Mesenchymal stem cell (in vitro differentiated cells and primary cell): ENCODE results near the gene DGKZ.

Source experiments
- DNase-seq: peaks from one replicate; pipeline ENCODE4 v3.0.0-alpha.2; 2013
- H2AFZ ChIP-seq: one replicate; pipeline ENCODE4 v1.6.1; 2013; ENCODE audit warnings: low read depth, mild to moderate bottlenecking, control low read depth, inconsistent platforms, low read length, moderate library complexity
- H2AK5ac ChIP-seq: 2 replicates; pipeline ENCODE4 v1.6.1; 2013; ENCODE audit warnings: low read length, moderate library complexity, mild to moderate bottlenecking, inconsistent platforms; ENCODE audit not compliant: severe bottlenecking
- H2BK120ac ChIP-seq: one replicate; pipeline ENCODE4 v1.6.1; 2013; ENCODE audit warnings: low read depth, mild to moderate bottlenecking, inconsistent platforms, low read length, moderate library complexity
- H2BK12ac ChIP-seq, 2 experiments: one replicate each; pipeline ENCODE4 v1.6.1; 2013; ENCODE audit warnings: inconsistent platforms in 2 of 2, low read length in 2 of 2, mild to moderate bottlenecking in 2 of 2, moderate library complexity in 2 of 2, control low read depth in 1 of 2
- H2BK15ac ChIP-seq: one replicate; pipeline ENCODE4 v1.6.1; 2013; ENCODE audit warnings: mild to moderate bottlenecking, low read depth, inconsistent platforms; ENCODE audit not compliant: poor library complexity, severe bottlenecking
- H2BK5ac ChIP-seq: 2 replicates; pipeline ENCODE4 v1.6.1; 2013; ENCODE audit warnings: low read depth, mild to moderate bottlenecking, low read length, control low read depth, inconsistent platforms; ENCODE audit not compliant: poor library complexity, severe bottlenecking
- H3K14ac ChIP-seq, 2 experiments: one replicate each; pipeline ENCODE4 v1.6.1; 2013; ENCODE audit warnings: inconsistent platforms in 2 of 2, low read length in 2 of 2, control low read depth in 1 of 2, mild to moderate bottlenecking in 1 of 2, moderate library complexity in 1 of 2
- H3K18ac ChIP-seq, 2 experiments: one replicate each; pipeline ENCODE4 v1.6.1; 2013; ENCODE audit warnings: inconsistent platforms in 2 of 2, low read length in 2 of 2, control low read depth in 1 of 2, low read depth in 1 of 2, mild to moderate bottlenecking in 1 of 2
- H3K23ac ChIP-seq, 2 experiments: one replicate each; pipeline ENCODE4 v1.6.1; 2013; ENCODE audit warnings: inconsistent platforms in 2 of 2, low read length in 2 of 2, mild to moderate bottlenecking in 2 of 2, moderate library complexity in 2 of 2, control low read depth in 1 of 2
- H3K27ac ChIP-seq: 2 replicates; pipeline ENCODE4 v1.5.1; 2013; ENCODE audit warnings: mild to moderate bottlenecking, moderate library complexity, low read length, control low read depth, inconsistent platforms; ENCODE audit not compliant: poor library complexity, severe bottlenecking
- H3K27me3 ChIP-seq, 2 experiments: 2 replicates each; pipeline versions ENCODE4 v1.6.1 to v1.7.0; 2013; ENCODE audit warnings: low read length in 2 of 2, mild to moderate bottlenecking in 2 of 2, moderate library complexity in 2 of 2, control low read depth in 1 of 2, inconsistent platforms in 1 of 2; ENCODE audit not compliant: control insufficient read depth in 1 of 2, insufficient read depth in 1 of 2
- H3K36me3 ChIP-seq, 2 experiments: 2 replicates each; pipeline versions ENCODE4 v1.6.1 to v1.7.0; 2013; ENCODE audit warnings: low read length in 2 of 2, control low read depth in 1 of 2, inconsistent platforms in 1 of 2, low read depth in 1 of 2, mild to moderate bottlenecking in 1 of 2; ENCODE audit not compliant: insufficient read depth in 2 of 2, control insufficient read depth in 1 of 2
- H3K4ac ChIP-seq, 2 experiments: one replicate each; pipeline ENCODE4 v1.6.1; 2013; ENCODE audit warnings: inconsistent platforms in 2 of 2, low read length in 2 of 2, mild to moderate bottlenecking in 2 of 2, moderate library complexity in 2 of 2, control low read depth in 1 of 2, low read depth in 1 of 2
- H3K4me1 ChIP-seq: 2 replicates; pipeline ENCODE4 v1.6.1; 2013; ENCODE audit warnings: low read depth, low read length, control low read depth; ENCODE audit not compliant: control insufficient read depth, insufficient read depth
- H3K4me2 ChIP-seq: 2 replicates; pipeline ENCODE4 v1.6.1; 2013; ENCODE audit warnings: low read length, mild to moderate bottlenecking, inconsistent platforms; ENCODE audit not compliant: poor library complexity, severe bottlenecking
- H3K4me3 ChIP-seq, 2 experiments: 2 replicates each; pipeline versions ENCODE4 v1.5.1 to v1.7.0; 2013; ENCODE audit warnings: low read length in 2 of 2, mild to moderate bottlenecking in 2 of 2, control low read depth in 1 of 2, low read depth in 1 of 2; ENCODE audit not compliant: insufficient read depth in 1 of 2
- H3K79me1 ChIP-seq: replicated peaks from 2 replicates; pipeline ENCODE4 v1.6.1; 2013; ENCODE audit warnings: mild to moderate bottlenecking, control low read depth, low read length, inconsistent platforms; ENCODE audit not compliant: poor library complexity, severe bottlenecking
- H3K9ac ChIP-seq: 2 replicates; pipeline ENCODE4 v1.7.0; 2013; ENCODE audit warnings: mild to moderate bottlenecking, low read length, moderate library complexity
- H3K9me3 ChIP-seq: 2 replicates; pipeline ENCODE4 v1.7.0; 2013; ENCODE audit warnings: mild to moderate bottlenecking, low read length; ENCODE audit not compliant: control insufficient read depth
- H4K8ac ChIP-seq: one replicate; pipeline ENCODE4 v1.6.1; 2013; ENCODE audit warnings: inconsistent platforms, mild to moderate bottlenecking, low read length, moderate library complexity
- H4K91ac ChIP-seq: one replicate; pipeline ENCODE4 v1.6.1; 2013; ENCODE audit warnings: mild to moderate bottlenecking, low read length, inconsistent platforms
- WGBS: methylation state at CpG from one replicate; pipeline ENCODE4 v1.1.7; 2013; ENCODE audit warnings: mixed read lengths; 5-methylcytosine and 5-hydroxymethylcytosine counted together

DGKZ gene

GRCh38 chr11:46392421-46393230, 45.4 kb downstream of the DGKZ start:
- peaks cover 18 to 20% of the 10 kb centered on the region in 2 experiments for H3K36me3 ChIP-seq
- peak overlapping the region; percentile 96 for H3K4me2 ChIP-seq
- no peak overlapping the region for H2BK120ac ChIP-seq
- H3K27me3 ChIP-seq = peaks cover 38 to 41% of the 10 kb centered on the region in 2 experiments
- no peak overlapping the region for H2BK15ac ChIP-seq
- DNase-seq = peak; percentile 85
- WGBS = 2% methylated on average over 56 of the region's 71 CpGs
- peak overlapping the region in 1 of 2 experiments; percentile 21 for H2BK12ac ChIP-seq
- H4K91ac ChIP-seq = no peak overlapping the region
- H3K4me3 ChIP-seq = peak overlapping the region; percentile 40 to 67
- H4K8ac ChIP-seq = no peak overlapping the region
- H3K14ac ChIP-seq = no peak overlapping the region
- no peak overlapping the region for H3K18ac ChIP-seq
- H2AK5ac ChIP-seq = no peak overlapping the region
- H3K4ac ChIP-seq = no peak overlapping the region
- no peak overlapping the region for H2BK5ac ChIP-seq
- H3K27ac ChIP-seq = no peak overlapping the region
- no peak overlapping the region for H2AFZ ChIP-seq
- H3K9ac ChIP-seq = no peak overlapping the region
- no peaks in the 10 kb centered on the region for H3K79me1 ChIP-seq
- peaks cover 41% of the 10 kb centered on the region for H3K4me1 ChIP-seq
- H3K23ac ChIP-seq = no peak overlapping the region
- no peaks in the 10 kb centered on the region for H3K9me3 ChIP-seq

- no peak overlapping the region for H3K9ac ChIP-seq
These were observed 46.0 kb downstream of the DGKZ start for GRCh38 chr11:46393231-46393616.

GRCh38 chr11:46393759-46394158, 46.5 kb downstream of the DGKZ start:
- no peak overlapping the region for H3K14ac ChIP-seq
- no peak for DNase-seq
- no peak overlapping the region for H3K4me3 ChIP-seq
- H2AK5ac ChIP-seq = no peak overlapping the region
- no peak overlapping the region for H3K9ac ChIP-seq
- H4K91ac ChIP-seq = no peak overlapping the region
- no peak overlapping the region for H2BK15ac ChIP-seq
- no peak overlapping the region for H3K18ac ChIP-seq
- H2AFZ ChIP-seq = no peak overlapping the region
- H2BK120ac ChIP-seq = no peak overlapping the region
- H2BK5ac ChIP-seq = no peak overlapping the region
- 86% methylated on average over 2 of the region's 4 CpGs for WGBS
- no peak overlapping the region for H3K23ac ChIP-seq
- H2BK12ac ChIP-seq = no peak overlapping the region
- no peak overlapping the region for H3K4ac ChIP-seq
- H3K4me2 ChIP-seq = no peak overlapping the region
- H3K27ac ChIP-seq = no peak overlapping the region
- no peaks in the 10 kb centered on the region for H3K9me3 ChIP-seq
- H4K8ac ChIP-seq = no peak overlapping the region
- no peaks in the 10 kb centered on the region for H3K79me1 ChIP-seq
- peaks cover 25% of the 10 kb centered on the region in 2 experiments for H3K36me3 ChIP-seq
- peaks cover 38% of the 10 kb centered on the region for H3K4me1 ChIP-seq
- peaks cover 28 to 29% of the 10 kb centered on the region in 2 experiments for H3K27me3 ChIP-seq

More at GRCh38 chr11:46393231-46393616, 46.0 kb downstream of the DGKZ start:
- Histone ChIP-seq H3K9me3 (no peaks in the 10 kb centered on the region), H3K4me1 (peaks cover 38% of the 10 kb centered on the region), H2BK15ac (no peak overlapping the region), H3K23ac (no peak overlapping the region), H3K4ac (no peak overlapping the region), H3K36me3 (peaks cover 24 to 25% of the 10 kb centered on the region in 2 experiments), H2BK5ac (no peak overlapping the region), H2BK120ac (no peak overlapping the region), H3K27ac (no peak overlapping the region), H2AFZ (no peak overlapping the region), H3K4me2 (peak overlapping the region; percentile 96), H4K91ac (no peak overlapping the region), H3K79me1 (no peaks in the 10 kb centered on the region), H3K14ac (no peak overlapping the region), H3K4me3 (peak overlapping the region in 1 of 2 experiments; percentile 67), H3K27me3 (peaks cover 33 to 35% of the 10 kb centered on the region in 2 experiments), H3K18ac (no peak overlapping the region), H4K8ac (no peak overlapping the region), H2AK5ac (no peak overlapping the region), H2BK12ac (no peak overlapping the region)
- no peak for DNase-seq
- WGBS = 66% methylated on average over 3 of the region's 4 CpGs

- H2BK12ac ChIP-seq = no peak overlapping the region
- peaks cover 34 to 40% of the 10 kb centered on the region in 2 experiments for H3K36me3 ChIP-seq
- no peak overlapping the region for H3K4me2 ChIP-seq
- H2BK5ac ChIP-seq = no peak overlapping the region
- H4K91ac ChIP-seq = no peak overlapping the region
- no peak overlapping the region for H2BK15ac ChIP-seq
- H3K4me3 ChIP-seq = no peak overlapping the region
- no peak overlapping the region for H3K9ac ChIP-seq
- no peak overlapping the region for H3K27ac ChIP-seq
- H4K8ac ChIP-seq = no peak overlapping the region
- no peak overlapping the region for H2AFZ ChIP-seq
- H2AK5ac ChIP-seq = no peak overlapping the region
- peaks cover 2 to 8% of the 10 kb centered on the region in 2 experiments for H3K27me3 ChIP-seq
- H3K79me1 ChIP-seq = peaks cover 5% of the 10 kb centered on the region
- H3K9me3 ChIP-seq = no peaks in the 10 kb centered on the region
- H2BK120ac ChIP-seq = no peak overlapping the region
- DNase-seq = no peak
- H3K23ac ChIP-seq = no peak overlapping the region
- no peak overlapping the region for H3K14ac ChIP-seq
- H3K18ac ChIP-seq = no peak overlapping the region
- peaks cover 4% of the 10 kb centered on the region for H3K4me1 ChIP-seq
- WGBS = 96% methylated on average over 19 of the region's 19 CpGs
- no peak overlapping the region for H3K4ac ChIP-seq
These were observed 50.3 kb downstream of the DGKZ start for GRCh38 chr11:46397526-46397925.
